HepG2 (cell line): Measurements from ENCODE around the gene TMEM127. TPM values are rescaled to one million over a fixed set of nuclear protein-coding genes. Genes with fewer than 3 reads are reported as not detected.

Experiments used
- AHR ChIP-seq: IDR thresholded peaks from 2 replicates; pipeline ENCODE4 v1.6.1; 2018; ENCODE audit warnings: missing genetic modification reagents, missing compliant biosample characterization
- CENPX ChIP-seq: sonication (generic); formaldehyde crosslinking; IDR thresholded peaks from 2 replicates; pipeline ENCODE4 v1.9.0; 2021; ENCODE audit warnings: mild to moderate bottlenecking, missing genetic modification reagents, moderate library complexity
- EHMT2 ChIP-seq: fragments of 200-600 bp; sonication (generic); IDR thresholded peaks from 2 replicates; pipeline ENCODE4 v1.7.0; 2017; ENCODE audit warnings: antibody characterized with exemption, low read depth, low read length, borderline replicate concordance
- JARID2 ChIP-seq: sonication (generic); formaldehyde crosslinking; IDR thresholded peaks from 2 replicates; pipeline ENCODE4 v1.8.1; 2023; ENCODE audit warnings: missing genetic modification reagents, inconsistent platforms; ENCODE audit not compliant: insufficient replicate concordance
- KDM5A ChIP-seq: fragments of 200-600 bp; sonication (generic); IDR thresholded peaks from 2 replicates; pipeline ENCODE4 v1.7.0; 2018; ENCODE audit warnings: antibody characterized with exemption, mild to moderate bottlenecking, low read length, borderline replicate concordance
- KLF13 ChIP-seq: sonication (generic); formaldehyde crosslinking; IDR thresholded peaks from 2 replicates; pipeline ENCODE4 v1.4.0; 2020; ENCODE audit warnings: mild to moderate bottlenecking, missing genetic modification reagents
- MLX ChIP-seq: IDR thresholded peaks from 2 replicates; pipeline ENCODE4 v1.6.1; 2016
- MTA1 ChIP-seq: sonication (generic); formaldehyde crosslinking; IDR thresholded peaks from 2 replicates; pipeline ENCODE4 v1.4.0; 2020; ENCODE audit warnings: missing genetic modification reagents, mild to moderate bottlenecking, borderline replicate concordance
- NAIF1 ChIP-seq: sonication (generic); formaldehyde crosslinking; IDR thresholded peaks from 2 replicates; pipeline ENCODE4 v1.5.0; 2020; ENCODE audit warnings: mild to moderate bottlenecking, missing genetic modification reagents, borderline replicate concordance
- NR2F2 ChIP-seq: IDR thresholded peaks from 2 replicates; pipeline ENCODE4 v1.6.1; 2012; ENCODE audit warnings: low read depth, inconsistent platforms, borderline replicate concordance
- SKIL ChIP-seq: sonication (generic); formaldehyde crosslinking; IDR thresholded peaks from 2 replicates; pipeline ENCODE4 v1.8.0; 2022; ENCODE audit warnings: missing genetic modification reagents, mild to moderate bottlenecking, moderate library complexity, borderline replicate concordance
- SNAPC2 ChIP-seq: sonication (generic); formaldehyde crosslinking; IDR thresholded peaks from 2 replicates; pipeline ENCODE4 v1.8.1; 2022; ENCODE audit warnings: mild to moderate bottlenecking, missing genetic modification reagents
- SP1 ChIP-seq, 2 experiments: fragments of 450-650 bp in 1 of 2; sonication (generic) in 1 of 2; formaldehyde crosslinking in 1 of 2; IDR thresholded peaks; 2 replicates each; pipeline versions ENCODE4 v1.4.0 to v1.6.1; 2016 to 2020; ENCODE audit warnings: missing genetic modification reagents in 1 of 2
- SP5 ChIP-seq: IDR thresholded peaks from 2 replicates; pipeline ENCODE4 v1.6.1; 2016; ENCODE audit warnings: low read depth, borderline replicate concordance
- THAP11 ChIP-seq: IDR thresholded peaks from 2 replicates; pipeline ENCODE4 v1.6.1; 2016; ENCODE audit warnings: missing biosample characterization, missing genetic modification reagents
- ZBTB33 ChIP-seq: sonication (generic); formaldehyde crosslinking; IDR thresholded peaks from 2 replicates; pipeline ENCODE4 v1.4.0; 2020; ENCODE audit warnings: missing genetic modification reagents
- ZBTB38 ChIP-seq: sonication (generic); formaldehyde crosslinking; IDR thresholded peaks from 2 replicates; pipeline ENCODE4 v1.5.1; 2020; ENCODE audit warnings: mild to moderate bottlenecking, missing genetic modification reagents
- ZNF253 ChIP-seq: sonication (generic); formaldehyde crosslinking; IDR thresholded peaks from 2 replicates; pipeline ENCODE4 v1.8.0; 2022; ENCODE audit warnings: mild to moderate bottlenecking, missing genetic modification reagents, borderline replicate concordance
- ZNF430 ChIP-seq: sonication (generic); formaldehyde crosslinking; IDR thresholded peaks from 2 replicates; pipeline ENCODE4 v1.9.0; 2021; ENCODE audit warnings: mild to moderate bottlenecking, missing genetic modification reagents
- ZNF703 ChIP-seq: sonication (generic); formaldehyde crosslinking; IDR thresholded peaks from 2 replicates; pipeline ENCODE4 v1.5.1; 2020; ENCODE audit warnings: missing genetic modification reagents, mild to moderate bottlenecking, moderate library complexity, borderline replicate concordance
- ZNF788 ChIP-seq: sonication (generic); formaldehyde crosslinking; IDR thresholded peaks from 2 replicates; pipeline ENCODE4 v1.5.0; 2020; ENCODE audit warnings: mild to moderate bottlenecking, missing genetic modification reagents, borderline replicate concordance
- polyA plus RNA-seq, 8 experiments: library from polyadenylated mRNA; depleted of rRNA in 3 of 8; stranded (reverse) in 7 of 8; unstranded in 1 of 8; fragments of >200 nt; fragmentation: Illumina TruSeq in 4 of 8; extraction: Trizol in 4 of 8; gene quantifications; 2 replicates each; pipeline versions ENCODE4 v1.2.1 to v1.2.3, GENCODE V29; 2011 to 2016; ENCODE audit warnings: low read depth in 4 of 8, missing spikeins in 1 of 8, mixed read lengths in 1 of 8; ENCODE audit not compliant: insufficient read depth in 1 of 8
- total RNA-seq, 5 experiments: library from RNA; depleted of rRNA; stranded (reverse); fragments of >200 nt; fragmentation: Illumina TruSeq; extraction: Trizol; gene quantifications; 2 replicates each; pipeline ENCODE4 v1.2.3, GENCODE V29; 2016; ENCODE audit warnings: low read depth in 1 of 5

Gene TMEM127
- total and polyA plus RNA-seq, 2 of the 13 experiments (the other 11 are each of a cell fraction or from before 2014, with no cell fraction given), result 21.5 to 33.9 TPM

GRCh38 chr2:96260387-96261260 is 5.2 kb downstream of the TMEM127 start (continued):
- peak; percentile 20; the same call in 1 of the 2 replicates for TF ChIP-seq ZNF430
- TF ChIP-seq SP5 (CRISPR knock-in tag), result peak; percentile 84
- TF ChIP-seq JARID2 (CRISPR knock-in tag), result no peak
- TF ChIP-seq CENPX (CRISPR knock-in tag), result no peak
- TF ChIP-seq ZNF253 (CRISPR knock-in tag), result no peak
- no peak for TF ChIP-seq EHMT2
- TF ChIP-seq SKIL (CRISPR knock-in tag), result peak; percentile 95
- no peak for TF ChIP-seq NAIF1
- TF ChIP-seq NR2F2, result peak; percentile 67; the same call in 1 of the 2 replicates
- no peak for TF ChIP-seq AHR
- no peak; the same call in 1 of the 2 replicates for TF ChIP-seq MLX (CRISPR knock-in tag)
- TF ChIP-seq SP1 (IDR thresholded peaks at IDR 0.05), result no peak
- no peak; the same call in 1 of the 2 replicates for TF ChIP-seq SP1 (CRISPR knock-in tag; IDR thresholded peaks at IDR 0.05)
- TF ChIP-seq KLF13, result no peak
- TF ChIP-seq THAP11 (CRISPR knock-in tag), result peak; percentile 91
- peak; percentile 73; the same call in 1 of the 2 replicates for TF ChIP-seq ZBTB38
- no peak for TF ChIP-seq ZNF703 (CRISPR knock-in tag)
- TF ChIP-seq ZBTB33 (CRISPR knock-in tag), result peak; percentile 27
- no peak for TF ChIP-seq SNAPC2 (CRISPR knock-in tag)
- peak; percentile 71 for TF ChIP-seq KDM5A
- peak; percentile 80; the same call in 1 of the 2 replicates for TF ChIP-seq ZNF788 (CRISPR knock-in tag)
- TF ChIP-seq MTA1 (CRISPR knock-in tag), result peak; percentile 58; the same call in 1 of the 2 replicates
